ENCODE data around the gene CDRT4.

The CDRT4 gene

GRCh38 chr17:15431196-15431595 lies 36.2 kb downstream of the CDRT4 start:
- DNase-seq: peak; percentile 80

GRCh38 chr17:15424521-15424920 lies 42.9 kb downstream of the CDRT4 start:
- DNase-seq: no peak

GRCh38 chr17:15422392-15422965 lies 44.9 kb downstream of the CDRT4 start:
- no peak for DNase-seq

GRCh38 chr17:15418781-15419180 lies 48.6 kb downstream of the CDRT4 start:
- DNase-seq: no peak

- DNase-seq: peak; percentile 6
These were observed 52.7 kb downstream of the CDRT4 start for GRCh38 chr17:15414532-15415306.

GRCh38 chr17:15413101-15413771 lies 54.2 kb downstream of the CDRT4 start:
- DNase-seq: no peak

GRCh38 chr17:15412606-15413005 lies 54.8 kb downstream of the CDRT4 start:
- DNase-seq: no peak

- DNase-seq: no peak
These were observed 55.8 kb downstream of the CDRT4 start for GRCh38 chr17:15411384-15412198.

- DNase-seq: no peak
These were observed 57.6 kb downstream of the CDRT4 start for GRCh38 chr17:15409721-15410250.

GRCh38 chr17:15408803-15409202 lies 58.6 kb downstream of the CDRT4 start:
- no peak for DNase-seq

- DNase-seq: no peak
These were observed 61.3 kb downstream of the CDRT4 start for GRCh38 chr17:15406081-15406480.

GRCh38 chr17:15405058-15405415 lies 62.4 kb downstream of the CDRT4 start:
- DNase-seq: no peak

- no peak for DNase-seq
These were observed 63.0 kb downstream of the CDRT4 start for GRCh38 chr17:15404106-15405057.

- DNase-seq: no peak
These were observed 64.0 kb downstream of the CDRT4 start for GRCh38 chr17:15403276-15403939.

GRCh38 chr17:15399443-15399842 lies 68.0 kb downstream of the CDRT4 start:
- DNase-seq: no peak

- DNase-seq: peak; percentile 3
These were observed 68.6 kb downstream of the CDRT4 start for GRCh38 chr17:15398736-15399331.

- no peak for DNase-seq
These were observed 69.1 kb downstream of the CDRT4 start for GRCh38 chr17:15398291-15398690.

GRCh38 chr17:15397620-15398019 lies 69.8 kb downstream of the CDRT4 start:
- DNase-seq: no peak

- DNase-seq: no peak
These were observed 72.3 kb downstream of the CDRT4 start for GRCh38 chr17:15395091-15395490.

- DNase-seq: no peak
These were observed 74.0 kb downstream of the CDRT4 start for GRCh38 chr17:15393414-15393813.

- DNase-seq: no peak
These were observed 75.1 kb downstream of the CDRT4 start for GRCh38 chr17:15392326-15392741.

Measured in DMS53 (cell line).